Nucleus accumbens (tissue), 56 donors: Measurements from ENCODE around the gene YY1AP1.
"Not testable (repeated sequence)": the region's sequence is repeated elsewhere in the genome, so short reads cannot be mapped to it uniquely, and the experiment has no call there.

Experiments used
- DNase-seq, 56 donors: peaks; one replicate each; lab custom pipeline; 2025; lab: John Stamatoyannopoulos, UW

YY1AP1 gene

GRCh38 chr1:155648207-155649147 lies 40.1 kb downstream of the YY1AP1 start:
- peak in 15 of 56 donors; percentile 3 to 46 (median 17) for DNase-seq

GRCh38 chr1:155646307-155646706 lies 42.3 kb downstream of the YY1AP1 start:
- no peak for DNase-seq

GRCh38 chr1:155645648-155646047 lies 42.9 kb downstream of the YY1AP1 start:
- DNase-seq = peak in 1 of 56 donors; percentile 16

GRCh38 chr1:155645034-155645598 lies 43.5 kb downstream of the YY1AP1 start:
- peak in 1 of 56 donors; percentile 2 for DNase-seq

- no peak for DNase-seq
Observed at GRCh38 chr1:155643230-155643629, 45.3 kb downstream of the YY1AP1 start.

- not testable (repeated sequence) for DNase-seq
Observed at GRCh38 chr1:155642559-155643180, 45.9 kb downstream of the YY1AP1 start.

- DNase-seq = no peak
Observed at GRCh38 chr1:155640367-155640766, 48.2 kb downstream of the YY1AP1 start.

GRCh38 chr1:155636397-155637153 lies 52.0 kb downstream of the YY1AP1 start:
- DNase-seq = no peak

- DNase-seq = not testable (repeated sequence)
Observed at GRCh38 chr1:155626428-155626827, 62.1 kb downstream of the YY1AP1 start.

GRCh38 chr1:155623357-155623756 lies 65.2 kb downstream of the YY1AP1 start:
- no peak for DNase-seq

GRCh38 chr1:155622191-155622590 lies 66.4 kb downstream of the YY1AP1 start:
- no peak for DNase-seq

- DNase-seq = not testable (repeated sequence)
Observed at GRCh38 chr1:155613226-155613625, 75.3 kb downstream of the YY1AP1 start.

GRCh38 chr1:155610257-155610647 lies 78.3 kb downstream of the YY1AP1 start:
- DNase-seq = not testable (repeated sequence)

GRCh38 chr1:155609515-155610256 lies 78.9 kb downstream of the YY1AP1 start, which contains the start of gene MSTO1:
TSS of gene MSTO1 (plus strand) at chr1:155610218. CDS start at chr1:155610249, 31 bp downstream.
- DNase-seq = peak; percentile 35 to 98 (median 93)
